Amygdala (tissue), 56 donors: ENCODE data around the gene SGCA.

Source experiments
- DNase-seq, 56 donors: peaks; one replicate each; lab custom pipeline; 2025; lab: John Stamatoyannopoulos, UW

The SGCA gene

GRCh38 chr17:50180111-50180510 is 14.3 kb downstream of the SGCA start:
- no peak for DNase-seq

- peak in 1 of 56 donors; percentile 31 for DNase-seq
Observed at GRCh38 chr17:50180620-50181019, 14.8 kb downstream of the SGCA start.

- DNase-seq: peak in 40 of 56 donors; percentile 12 to 89 (median 47)
Observed at GRCh38 chr17:50181144-50181543, 15.3 kb downstream of the SGCA start.

GRCh38 chr17:50181591-50182560 is 16.1 kb downstream of the SGCA start:
- peak in 1 of 56 donors; percentile 10 for DNase-seq

DNA sequence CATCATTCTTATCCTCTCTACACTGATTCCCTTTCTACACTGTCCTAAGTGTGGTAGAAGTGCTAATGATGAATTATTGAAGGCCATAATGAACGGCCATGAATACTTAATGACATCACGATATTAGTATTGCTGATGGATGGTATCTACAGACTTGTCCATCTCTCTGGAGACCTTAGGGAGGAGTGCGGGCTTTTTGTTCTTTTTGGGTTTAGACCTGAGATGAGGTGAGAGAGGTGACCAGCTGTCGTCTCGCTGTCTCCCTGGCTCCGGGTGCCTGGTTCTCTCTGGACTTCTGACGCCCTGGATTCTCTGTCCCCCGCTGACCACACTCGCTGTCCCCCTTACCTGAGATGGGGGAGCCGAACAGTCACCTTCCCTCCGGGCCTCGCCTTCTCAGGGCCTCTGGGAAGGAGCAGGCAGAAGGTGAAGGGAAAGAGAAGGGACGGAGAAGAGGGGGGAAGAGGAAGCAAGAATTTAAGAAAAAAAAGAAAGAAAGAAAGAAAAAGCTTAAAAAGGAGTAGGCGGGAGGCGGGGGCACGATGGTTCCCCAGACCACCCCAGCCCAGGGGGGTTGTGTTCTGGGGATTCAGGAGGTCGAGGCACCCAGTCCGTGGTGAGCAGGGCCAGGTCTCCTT is 17.1 kb downstream of the SGCA start:
- DNase-seq: no peak

DNA sequence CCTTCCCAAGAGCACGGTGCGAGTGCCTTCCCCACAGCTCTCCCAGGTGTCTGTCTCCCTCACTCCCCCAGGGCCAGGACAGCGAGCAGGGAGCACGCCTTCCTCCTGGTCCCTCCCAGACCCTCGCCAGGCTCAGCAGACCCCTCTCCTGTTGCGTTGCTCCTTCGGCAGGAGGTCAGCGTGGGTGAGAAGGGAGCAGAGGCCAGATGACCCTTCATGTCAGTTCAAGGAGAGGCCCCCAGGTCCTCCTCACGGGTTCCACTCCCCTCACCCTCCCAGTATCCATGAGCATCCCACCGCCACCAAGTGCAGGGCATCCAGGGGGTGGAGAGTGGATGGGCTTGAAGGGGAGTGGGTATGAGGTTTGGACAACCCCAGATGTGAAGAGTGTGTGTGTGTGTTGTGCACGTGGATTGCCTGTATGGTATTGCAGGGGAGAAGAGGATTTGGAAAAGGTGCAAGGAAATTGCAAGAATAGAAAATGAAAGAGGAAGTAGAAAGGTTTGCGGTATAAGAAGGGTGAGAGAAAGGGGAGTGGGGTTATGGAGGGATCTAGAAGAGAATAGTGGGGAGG is 17.7 kb downstream of the SGCA start:
- DNase-seq: no peak

GRCh38 chr17:50184064-50184463 is 18.3 kb downstream of the SGCA start:
- DNase-seq: peak in 1 of 56 donors; percentile 29

DNA sequence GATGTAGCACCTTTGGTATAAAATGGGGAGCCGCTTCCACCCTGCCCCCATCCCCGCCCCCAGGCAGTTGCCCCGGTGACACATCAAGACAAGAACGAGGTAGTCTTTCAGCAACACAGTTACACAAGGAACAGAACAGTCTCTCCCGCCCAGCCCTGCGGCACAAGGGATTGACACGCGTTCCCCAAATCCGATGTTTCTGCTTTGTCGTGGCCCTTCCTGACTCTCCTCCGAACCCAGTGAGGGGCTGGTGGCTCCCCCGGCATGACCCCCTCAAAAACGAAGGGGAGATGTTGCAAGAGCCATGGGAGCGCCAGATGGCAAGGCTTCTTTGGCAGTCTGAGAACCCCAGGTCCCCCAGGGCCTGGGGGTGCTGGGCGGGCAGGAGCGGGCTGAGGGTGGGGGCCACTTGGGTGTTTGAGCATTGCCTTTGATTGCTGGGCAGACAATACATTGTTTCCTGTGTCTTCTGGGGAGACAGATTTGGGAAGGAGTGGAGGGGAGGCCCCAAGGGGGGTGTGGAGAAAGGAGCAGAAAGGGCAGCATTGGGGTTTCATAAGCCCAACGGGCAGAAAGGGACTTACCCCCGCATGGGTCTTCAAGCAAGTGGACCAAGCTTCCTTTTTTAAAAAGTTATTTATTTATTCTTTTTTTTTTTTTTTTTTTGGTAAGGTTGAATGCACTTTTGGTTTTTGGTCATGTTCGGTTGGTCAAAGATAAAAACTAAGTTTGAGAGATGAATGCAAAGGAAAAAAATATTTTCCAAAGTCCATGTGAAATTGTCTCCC is 19.0 kb downstream of the SGCA start:
- DNase-seq: peak in 13 of 56 donors; percentile 5 to 59 (median 13)

GRCh38 chr17:50185631-50186471 is 20.0 kb downstream of the SGCA start:
- no peak for DNase-seq

DNA sequence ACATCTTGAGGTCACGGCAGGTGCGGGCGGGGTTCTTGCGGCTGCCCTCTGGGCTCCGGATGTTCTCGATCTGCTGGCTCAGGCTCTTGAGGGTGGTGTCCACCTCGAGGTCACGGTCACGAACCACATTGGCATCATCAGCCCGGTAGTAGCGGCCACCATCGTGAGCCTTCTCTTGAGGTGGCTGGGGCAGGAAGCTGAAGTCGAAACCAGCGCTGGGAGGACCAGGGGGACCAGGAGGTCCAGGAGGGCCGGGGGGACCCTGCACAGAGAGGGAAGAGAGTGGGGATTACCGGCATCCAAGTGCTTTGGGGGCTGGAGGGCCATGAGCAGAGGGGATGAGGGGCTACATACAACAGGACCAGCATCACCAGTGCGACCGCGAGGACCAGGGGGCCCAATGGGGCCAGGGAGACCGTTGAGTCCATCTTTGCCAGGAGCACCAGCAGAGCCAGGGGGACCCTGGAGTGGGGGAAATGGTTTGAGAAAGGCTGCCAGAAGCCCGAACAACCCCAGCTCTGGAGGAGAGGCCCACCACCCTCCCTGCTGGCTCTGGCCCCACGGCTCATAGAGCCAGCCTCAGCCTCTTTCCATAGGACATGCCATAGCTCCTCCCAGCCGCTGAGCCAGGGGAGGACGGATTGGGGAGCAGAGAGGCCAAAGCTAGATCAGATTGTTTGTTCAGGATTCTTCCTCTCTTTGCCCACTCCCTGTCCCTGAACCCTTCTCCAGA is 21.0 kb downstream of the SGCA start:
- DNase-seq: no peak

DNA sequence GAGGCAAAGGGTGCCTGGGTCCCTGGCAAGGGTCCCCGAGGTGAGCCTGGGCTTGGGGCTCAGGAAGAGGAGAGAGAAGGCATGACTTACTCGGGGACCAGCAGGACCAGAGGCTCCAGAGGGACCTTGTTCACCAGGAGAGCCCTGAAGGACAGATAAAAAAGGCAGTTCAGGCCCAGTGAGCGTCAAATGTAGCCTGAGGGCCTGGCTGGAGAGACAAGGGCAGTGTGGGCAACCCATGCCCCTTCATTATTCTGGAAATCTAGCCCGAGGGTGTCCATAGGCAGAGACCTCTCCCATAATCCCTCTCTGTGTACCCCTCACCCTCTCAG is 21.6 kb downstream of the SGCA start:
- no peak for DNase-seq

DNA sequence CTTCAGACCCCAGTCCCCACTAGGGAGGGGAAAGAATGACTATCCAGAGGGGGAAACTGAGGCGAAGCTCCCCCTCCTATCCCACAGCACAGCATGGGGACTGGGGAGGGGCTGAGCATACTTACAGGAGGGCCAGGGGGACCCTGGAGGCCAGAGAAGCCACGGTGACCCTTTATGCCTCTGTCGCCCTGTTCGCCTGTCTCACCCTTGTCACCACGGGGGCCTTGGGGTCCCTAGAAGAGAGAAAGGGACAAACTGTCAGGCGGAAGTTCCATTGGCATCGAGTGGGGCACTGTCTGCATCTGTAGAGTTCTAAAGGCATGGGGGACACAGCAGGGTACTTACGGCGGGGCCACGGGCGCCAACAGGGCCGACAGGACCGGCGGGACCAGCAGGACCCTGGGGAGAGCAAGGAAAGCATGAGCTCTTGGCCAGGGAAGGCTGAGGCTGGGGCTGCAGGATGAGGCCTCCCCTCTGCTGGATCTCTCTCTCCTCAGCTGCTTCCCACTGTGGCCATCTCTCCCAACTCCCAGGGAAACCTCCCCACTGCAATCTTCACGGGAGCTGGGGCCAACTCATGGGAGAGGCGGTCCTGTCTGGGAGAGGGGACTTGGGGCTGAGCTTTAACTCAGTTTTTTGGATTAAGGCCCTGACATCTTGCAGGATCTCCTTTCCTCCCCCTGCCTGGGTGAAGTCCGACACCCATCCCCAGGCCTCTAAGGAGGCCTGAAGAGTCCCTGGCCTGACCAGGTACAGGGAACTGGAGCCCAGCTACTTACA is 22.1 kb downstream of the SGCA start:
- no peak for DNase-seq

GRCh38 chr17:50188531-50188920 is 22.7 kb downstream of the SGCA start:
- DNase-seq: no peak

DNA sequence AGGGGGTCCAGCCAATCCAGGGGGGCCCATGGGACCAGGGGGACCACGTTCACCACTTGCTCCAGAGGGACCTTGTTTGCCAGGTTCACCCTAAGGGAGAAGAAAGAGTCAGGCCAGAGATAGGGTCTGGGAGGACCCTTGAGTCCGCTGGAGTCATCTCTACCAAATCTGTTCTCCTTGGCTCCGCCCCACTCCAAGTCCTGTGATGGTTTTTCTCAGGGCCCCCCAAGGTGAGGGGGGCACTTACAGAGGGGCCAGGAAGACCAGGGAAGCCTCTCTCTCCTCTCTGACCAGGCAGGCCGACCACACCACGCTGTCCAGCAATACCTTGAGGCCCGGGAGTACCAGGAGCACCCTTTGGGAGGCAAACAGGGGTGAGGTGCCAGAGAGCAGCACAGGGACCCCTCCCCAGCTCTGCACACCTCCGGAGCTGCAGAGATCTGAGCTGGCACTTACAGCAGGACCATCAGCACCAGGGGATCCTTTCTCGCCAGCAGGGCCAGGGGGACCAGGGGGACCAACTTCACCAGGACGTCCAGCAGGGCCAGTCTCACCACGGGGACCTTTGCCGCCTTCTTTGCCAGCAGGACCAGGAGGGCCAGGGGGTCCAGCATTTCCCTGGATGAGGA is 23.2 kb downstream of the SGCA start:
- DNase-seq: no peak

GRCh38 chr17:50189550-50190292 is 23.9 kb downstream of the SGCA start:
- no peak for DNase-seq

- no peak for DNase-seq
Observed at GRCh38 chr17:50190293-50190602, 24.4 kb downstream of the SGCA start.

DNA sequence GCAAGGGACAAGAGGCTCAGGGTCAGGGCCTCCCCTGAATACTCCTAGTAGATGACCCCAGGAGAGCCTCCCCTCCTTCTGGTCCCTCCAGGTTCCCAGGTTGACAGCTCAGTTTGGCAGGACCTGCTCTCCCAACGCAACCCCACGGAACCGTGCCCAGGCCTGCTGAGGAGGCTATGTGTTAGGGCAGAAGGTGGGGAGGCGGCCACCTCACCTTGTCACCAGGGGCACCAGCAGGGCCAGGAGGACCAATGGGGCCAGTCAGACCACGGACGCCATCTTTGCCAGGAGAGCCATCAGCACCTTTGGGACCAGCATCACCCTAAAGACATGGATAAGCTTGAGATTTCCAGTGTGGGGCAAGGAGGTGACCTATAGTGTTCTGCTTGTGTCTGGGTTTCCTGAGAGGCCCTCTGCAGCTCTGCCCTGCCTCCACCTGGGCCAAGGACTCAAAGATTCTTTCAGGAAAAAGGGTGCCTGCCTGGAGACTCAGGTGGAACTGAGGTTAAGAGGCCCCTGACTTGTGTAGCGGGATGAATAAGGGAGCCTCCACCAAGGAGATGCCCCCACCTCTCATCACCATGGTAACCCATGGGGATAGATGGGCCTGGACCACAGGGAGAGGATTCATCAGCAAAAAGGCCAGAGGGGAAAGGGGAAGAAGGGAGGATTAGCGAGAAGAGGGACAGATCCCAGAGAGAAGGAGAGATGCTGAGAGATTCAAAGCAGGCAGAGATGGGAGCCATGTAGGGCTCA is 25.0 kb downstream of the SGCA start:
- no peak for DNase-seq
